ENCODE data around the gene PTPRN.
"Not testable (repeated sequence)": the region's sequence is repeated elsewhere in the genome, so short reads cannot be mapped to it uniquely, and the experiment has no call there.

The PTPRN gene

GRCh38 chr2:219309278-219309677, at the start of gene PTPRN:
Gene PTPRN, minus strand, starts transcription at chr2:219309401. Its CDS starts 69 bp downstream, at chr2:219309332.
- no peak for DNase-seq (ENCODE audit: low read depth)

GRCh38 chr2:219358170-219359075, 49.2 kb upstream of the PTPRN start:
- DNase-seq (ENCODE audit: low read depth), result no peak

DNA sequence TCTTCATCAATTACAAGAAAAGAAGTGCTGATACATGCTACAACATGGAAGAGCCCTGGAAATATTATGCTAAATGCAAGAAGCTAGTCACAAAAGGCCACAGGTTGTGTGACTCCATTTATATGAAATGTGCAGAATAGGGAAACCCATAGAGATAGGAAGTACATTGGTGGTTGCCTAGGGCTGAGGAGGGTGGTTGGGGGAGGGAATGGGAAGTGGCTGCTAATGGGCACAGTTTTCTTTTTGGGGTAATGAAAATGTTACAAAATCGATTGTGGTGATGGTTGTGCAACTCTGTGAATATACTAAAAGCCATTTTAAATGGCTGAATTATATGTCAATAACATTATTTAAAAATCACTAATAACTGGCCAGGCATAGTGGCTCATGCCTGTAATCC, 47.6 kb upstream of the PTPRN start:
- no peak for DNase-seq (ENCODE audit: low read depth)

DNA sequence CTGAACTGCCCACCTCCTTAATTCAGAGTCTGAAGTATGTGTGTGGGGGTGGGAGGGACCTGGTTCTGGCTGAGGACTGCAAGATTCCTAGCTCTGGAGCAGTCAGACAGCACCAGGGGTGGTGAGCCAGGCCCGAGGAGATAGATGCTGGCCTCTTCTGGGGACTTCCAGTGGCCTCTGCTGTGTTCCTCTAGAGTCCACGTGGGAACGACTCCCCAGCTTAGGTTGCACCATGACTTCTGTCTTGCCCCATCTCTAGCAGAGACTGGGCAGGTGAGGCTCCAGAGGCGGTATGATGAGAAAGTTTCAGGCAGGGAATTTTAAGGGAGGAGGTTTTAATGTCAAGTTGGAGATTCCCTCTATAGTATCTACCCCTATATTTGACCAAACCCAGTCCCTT, 45.4 kb upstream of the PTPRN start:
- no peak for DNase-seq (ENCODE audit: low read depth)

- no peak for DNase-seq (ENCODE audit: low read depth)
Measured at GRCh38 chr2:219353129-219353528, 43.9 kb upstream of the PTPRN start.

DNA sequence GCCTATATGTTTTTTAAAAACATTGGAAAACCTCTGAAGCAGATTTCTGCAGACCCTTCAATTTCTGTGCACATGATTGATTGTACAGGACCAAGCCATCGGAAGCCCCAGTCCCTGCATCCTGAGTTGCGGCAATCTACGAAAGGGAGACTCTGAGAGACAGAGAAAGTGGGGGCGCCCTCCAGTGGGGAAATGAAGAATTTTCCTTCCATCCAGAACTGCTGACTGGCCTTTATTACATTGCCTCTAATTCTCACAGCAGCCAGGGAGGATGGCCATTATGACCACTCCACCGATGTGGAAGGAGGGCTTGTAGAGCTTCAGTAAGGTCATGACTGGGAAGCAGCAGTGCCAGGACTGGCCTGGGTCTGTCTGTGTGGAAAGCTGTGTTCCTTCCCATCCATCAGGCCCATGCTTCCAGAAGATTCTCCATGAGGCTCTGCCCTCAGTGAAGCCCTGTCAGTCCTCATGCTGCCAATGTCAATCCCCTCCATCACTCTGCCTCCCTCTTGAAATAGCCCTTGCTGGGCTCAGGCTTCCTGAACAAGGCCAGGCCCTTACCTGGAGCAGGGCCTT, 43.3 kb upstream of the PTPRN start:
- DNase-seq (ENCODE audit: low read depth), result peak; percentile 33

DNA sequence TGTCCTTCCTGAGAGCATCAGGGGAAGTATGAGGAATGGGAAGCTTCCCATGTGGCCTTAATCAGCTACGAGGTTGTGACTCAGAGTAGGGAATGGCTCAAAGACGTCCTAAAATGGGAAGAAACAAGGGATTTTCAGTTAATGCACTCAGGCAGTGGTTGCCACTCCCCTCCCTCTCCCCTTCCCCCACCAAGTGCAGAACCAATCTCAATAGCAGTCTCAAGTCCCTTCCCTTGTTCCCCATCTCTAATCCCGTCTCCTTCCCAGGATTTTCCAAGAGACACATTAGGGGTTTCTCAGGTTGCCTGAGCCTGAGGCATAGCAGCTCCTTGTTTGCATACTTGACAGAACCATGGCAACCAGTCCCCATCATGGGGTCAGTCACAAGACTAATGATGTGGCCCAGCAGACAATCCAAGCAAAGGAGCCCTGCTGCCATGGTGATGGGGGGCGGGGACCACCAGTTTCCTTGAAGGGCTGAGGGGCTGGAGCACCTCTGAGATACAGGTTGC, 41.6 kb upstream of the PTPRN start:
- peak; percentile 20 for DNase-seq (ENCODE audit: low read depth)

GRCh38 chr2:219350215-219350614, 41.0 kb upstream of the PTPRN start:
- DNase-seq (ENCODE audit: low read depth), result no peak

- no peak for DNase-seq (ENCODE audit: low read depth)
Measured at GRCh38 chr2:219344751-219345430, 35.7 kb upstream of the PTPRN start.

GRCh38 chr2:219335373-219335786, 26.2 kb upstream of the PTPRN start:
- no peak for DNase-seq (ENCODE audit: low read depth)

DNA sequence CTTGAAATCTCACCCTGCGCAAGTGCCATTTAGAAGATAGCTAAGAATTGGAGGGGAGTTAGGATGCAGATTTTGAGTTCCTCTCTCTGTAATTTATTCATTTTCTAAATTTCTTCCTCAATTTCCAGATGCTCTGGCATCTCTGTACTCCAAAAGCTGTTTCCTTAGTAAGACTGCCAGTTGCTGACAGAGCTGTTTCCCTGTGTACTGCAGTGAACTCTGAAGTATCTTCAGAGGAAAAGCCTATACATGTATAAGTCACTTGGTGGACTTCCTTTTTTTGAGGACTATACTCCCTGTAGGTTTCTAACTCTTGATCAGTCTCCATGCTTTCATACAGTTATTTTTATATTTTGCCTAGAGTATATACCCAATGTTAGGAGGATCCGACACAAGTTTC, 24.9 kb upstream of the PTPRN start:
- no peak for DNase-seq (ENCODE audit: low read depth)

- DNase-seq (ENCODE audit: low read depth), result no peak
Measured at GRCh38 chr2:219332542-219332941, 23.3 kb upstream of the PTPRN start, which contains the start of gene RESP18. Gene RESP18, minus strand, starts transcription at chr2:219332744.

DNA sequence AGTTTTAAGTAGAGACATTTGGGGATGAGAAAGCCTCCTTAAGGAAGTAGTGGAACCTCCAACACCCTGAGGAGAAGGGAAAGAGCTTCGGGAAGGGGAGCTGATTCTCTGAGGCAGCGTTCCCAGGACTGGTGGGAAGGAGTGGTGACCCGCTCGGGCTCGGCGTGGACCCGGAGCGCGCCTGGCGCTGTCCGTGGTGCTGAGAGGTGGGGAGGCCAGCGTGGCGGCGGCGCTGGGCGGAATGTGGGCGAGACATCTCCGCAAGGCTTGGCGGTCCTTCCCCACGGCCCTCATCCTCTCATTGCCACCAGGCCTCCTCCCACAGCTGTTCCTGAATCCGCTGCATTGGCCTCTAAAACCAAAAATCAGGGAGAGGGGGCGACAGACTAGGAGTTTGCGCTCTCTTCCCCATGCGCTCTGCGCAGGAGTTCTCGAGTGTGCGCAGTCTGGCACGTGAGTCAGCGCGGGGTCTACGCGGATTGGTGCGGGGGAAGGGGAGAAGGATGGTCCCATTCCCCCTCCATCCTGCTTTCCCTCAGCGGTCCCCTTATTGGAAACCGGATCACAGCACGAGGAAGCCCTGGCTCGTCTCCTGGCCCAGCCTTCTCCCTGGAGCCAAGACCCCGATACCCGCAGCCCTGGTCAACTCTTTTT, 22.5 kb upstream of the PTPRN start:
- DNase-seq (ENCODE audit: low read depth), result no peak

- no peak for DNase-seq (ENCODE audit: low read depth)
Measured at GRCh38 chr2:219327719-219328118, 18.5 kb upstream of the PTPRN start.

DNA sequence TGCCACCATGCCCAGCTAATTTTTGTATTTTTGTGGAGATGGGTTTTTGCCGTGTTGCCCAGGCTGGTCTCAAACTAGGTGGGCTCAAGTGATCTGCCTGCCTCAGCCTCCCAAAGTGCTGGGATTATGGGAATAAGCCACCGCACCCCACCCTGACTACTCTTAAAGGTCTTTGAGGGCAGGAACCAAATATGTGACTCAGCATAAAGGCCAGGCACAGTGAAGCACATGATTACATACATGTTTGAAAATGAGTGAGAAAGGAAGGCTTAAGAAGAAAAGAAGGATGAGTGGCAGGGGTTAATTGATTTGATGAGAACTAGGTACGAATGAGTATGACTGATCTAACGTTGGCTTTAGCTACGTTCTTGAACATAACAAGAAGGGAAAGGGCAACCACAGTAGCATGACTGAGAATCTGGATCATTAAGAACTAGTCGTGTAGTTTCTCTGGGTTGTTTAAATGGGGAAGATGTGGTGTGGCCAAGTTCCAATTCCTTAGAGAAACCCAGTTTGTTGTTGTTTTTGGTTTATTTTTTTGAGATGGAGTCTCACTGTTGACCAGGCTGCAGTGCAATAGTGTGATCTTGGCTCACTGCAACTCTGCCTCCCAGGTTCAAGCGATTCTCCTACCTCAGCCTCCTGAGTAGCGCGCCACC, 16.6 kb upstream of the PTPRN start:
- no peak for DNase-seq (ENCODE audit: low read depth)

DNA sequence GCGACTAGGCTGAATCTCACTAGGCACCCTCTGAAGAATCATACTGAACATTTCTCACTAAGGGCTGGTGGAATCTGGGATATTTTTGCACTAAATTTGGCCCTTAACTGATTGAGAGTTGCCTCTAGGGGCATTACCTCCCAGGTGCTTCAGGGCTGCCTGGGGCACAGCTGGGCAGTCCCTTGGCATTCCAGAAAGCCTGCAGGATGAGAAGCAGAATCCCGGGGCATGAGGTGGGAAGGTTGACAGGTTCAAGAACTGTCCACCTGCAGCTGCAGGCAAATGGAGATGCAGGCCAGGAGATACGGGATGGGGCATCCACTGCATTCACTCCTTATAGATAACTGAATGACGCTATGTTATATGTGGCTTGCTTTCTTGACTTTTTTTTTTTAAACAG, 15.9 kb upstream of the PTPRN start:
- no peak for DNase-seq (ENCODE audit: low read depth)

GRCh38 chr2:219323434-219323833, 14.2 kb upstream of the PTPRN start:
- no peak for DNase-seq (ENCODE audit: low read depth)

GRCh38 chr2:219314804-219315468, 5.7 kb upstream of the PTPRN start:
- no peak for DNase-seq (ENCODE audit: low read depth)

DNA sequence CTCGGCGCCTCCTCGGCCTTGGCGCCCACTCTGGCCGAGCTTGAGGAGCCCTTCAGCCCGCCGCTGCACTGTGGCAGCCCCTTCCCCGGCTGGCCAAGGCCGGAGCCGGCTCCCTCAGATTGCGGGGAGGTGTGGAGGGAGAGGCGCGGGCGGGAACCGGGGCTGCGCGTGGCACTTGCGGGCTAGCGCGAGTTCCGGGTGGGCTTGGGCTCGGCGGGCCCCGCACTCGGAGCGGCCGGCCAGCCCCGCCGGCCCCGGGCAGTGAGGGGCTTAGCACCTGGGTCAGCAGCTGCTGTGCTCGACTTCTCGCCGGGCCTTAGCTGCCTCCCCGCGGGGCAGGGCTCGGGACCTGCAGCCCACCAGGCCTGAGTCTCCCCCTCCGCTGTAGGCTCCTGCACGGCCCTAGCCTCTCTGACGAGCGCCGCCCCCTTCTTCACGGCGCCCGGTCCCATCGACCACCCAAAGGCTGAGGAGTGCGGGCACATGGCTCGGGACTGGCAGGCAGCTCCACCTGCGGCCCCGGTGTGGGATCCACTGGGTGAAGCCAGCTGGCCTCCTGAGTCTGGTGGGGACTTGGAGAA, 3.6 kb upstream of the PTPRN start:
- DNase-seq (ENCODE audit: low read depth), result not testable (repeated sequence)

Measured in fibroblast of the conjunctiva (primary cell).